HG03439 (cell line): ENCODE results near the gene NFAT5.
"Not testable (repeated sequence)": the region's sequence is repeated elsewhere in the genome, so short reads cannot be mapped to it uniquely, and the experiment has no call there.

Source experiments
- ATAC-seq: cut with Tn5 transposase; IDR thresholded peaks from one replicate; pipeline ENCODE4 v1.9.1; 2021; ENCODE audit warnings: mild to moderate bottlenecking, moderate library complexity; ENCODE audit not compliant: unreplicated experiment

The NFAT5 gene

GRCh38 chr16:69726313-69727060 is 160.7 kb downstream of the NFAT5 start, which contains the start of gene NQO1:
Gene NQO1, minus strand, starts transcription at chr16:69726560. Its CDS starts 121 bp downstream, at chr16:69726439.
- peak; percentile 96 for ATAC-seq

- ATAC-seq = no peak
Observed at GRCh38 chr16:69727916-69728270, 162.1 kb downstream of the NFAT5 start.

- ATAC-seq = not testable (repeated sequence)
Observed at GRCh38 chr16:69729030-69729429, 163.3 kb downstream of the NFAT5 start.

DNA sequence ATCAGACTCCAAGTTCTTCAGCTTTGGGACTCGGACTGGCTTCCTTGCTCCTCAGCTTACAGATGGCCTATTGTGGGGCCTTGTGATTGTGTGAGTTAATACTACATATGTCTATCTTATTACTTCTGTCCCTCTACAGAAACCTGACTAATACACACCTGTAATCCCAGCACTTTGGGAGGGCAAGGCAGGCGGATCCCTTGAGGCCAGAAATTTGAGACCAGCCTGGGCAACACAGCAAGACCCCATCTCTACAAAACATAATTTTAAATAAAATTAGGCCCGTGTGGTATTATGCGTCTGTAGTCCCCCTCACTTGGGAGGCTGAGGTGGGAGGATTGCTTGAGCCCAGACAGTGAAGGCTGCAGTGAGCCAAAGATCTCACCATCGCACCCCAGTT is 165.5 kb downstream of the NFAT5 start:
- ATAC-seq = not testable (repeated sequence)

- no peak for ATAC-seq
Observed at GRCh38 chr16:69732101-69732500, 166.3 kb downstream of the NFAT5 start.

DNA sequence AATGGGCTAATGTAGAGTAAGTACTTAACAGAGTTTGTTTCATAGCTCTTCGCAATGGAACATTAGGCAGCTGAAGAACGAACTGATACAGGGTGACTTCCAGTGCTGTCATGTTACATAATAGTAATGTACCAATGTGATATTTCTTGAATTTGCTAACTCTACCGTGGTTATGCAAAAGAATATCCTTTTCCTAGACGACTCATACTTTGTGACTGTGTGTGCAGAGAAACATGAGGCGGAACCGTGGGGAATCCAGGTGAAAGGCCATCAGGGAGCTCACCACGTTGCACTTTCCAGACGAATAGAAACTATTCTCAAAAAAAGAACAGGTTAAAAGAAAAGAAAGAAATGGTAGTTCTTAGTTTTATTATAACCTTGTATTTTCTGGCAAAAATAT is 175.8 kb downstream of the NFAT5 start:
- no peak for ATAC-seq

DNA sequence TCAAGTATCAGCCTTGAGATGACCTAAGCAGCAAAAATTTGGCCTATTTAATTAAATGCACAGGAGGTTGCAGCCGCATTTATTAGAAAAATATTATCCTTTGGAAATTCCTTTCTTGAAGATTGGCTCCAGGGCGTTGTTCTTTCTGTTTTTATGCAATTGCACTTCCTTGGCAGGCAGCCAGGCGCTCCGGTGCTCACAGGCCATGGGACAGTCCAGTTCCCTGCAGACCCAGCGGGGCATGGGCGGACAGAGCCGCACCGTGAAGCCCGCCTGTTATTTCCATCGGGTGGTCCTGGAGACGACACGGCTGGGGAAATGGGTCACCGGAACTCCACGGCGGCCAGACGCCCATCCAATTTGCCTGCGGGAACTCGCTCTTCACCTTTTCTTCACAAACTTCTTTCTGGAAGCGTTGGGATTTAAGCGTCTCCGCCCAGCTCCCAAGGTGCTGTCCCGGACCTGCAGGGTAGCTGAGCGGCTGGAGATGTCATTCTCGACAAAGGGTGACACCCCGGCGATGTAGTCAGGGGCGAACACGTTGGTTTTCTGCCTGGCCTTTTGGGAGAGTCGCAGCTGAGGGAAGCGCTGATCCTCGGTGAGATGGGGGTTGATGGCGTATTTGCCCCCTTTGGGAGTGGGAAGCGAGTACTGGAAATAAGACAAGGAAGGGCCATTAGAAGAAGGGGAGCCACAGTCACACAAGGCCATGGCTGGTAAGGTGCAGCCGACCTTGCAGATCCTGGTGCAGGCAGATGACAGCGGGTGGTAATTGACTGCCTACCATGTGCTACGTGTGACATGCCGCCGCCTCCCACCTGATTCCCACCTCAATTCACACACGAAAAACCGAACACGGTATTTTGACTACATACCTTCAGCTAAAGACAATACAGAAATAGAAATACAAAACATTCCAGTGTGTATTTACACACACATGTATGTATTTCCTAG is 176.5 kb downstream of the NFAT5 start:
- ATAC-seq = no peak

DNA sequence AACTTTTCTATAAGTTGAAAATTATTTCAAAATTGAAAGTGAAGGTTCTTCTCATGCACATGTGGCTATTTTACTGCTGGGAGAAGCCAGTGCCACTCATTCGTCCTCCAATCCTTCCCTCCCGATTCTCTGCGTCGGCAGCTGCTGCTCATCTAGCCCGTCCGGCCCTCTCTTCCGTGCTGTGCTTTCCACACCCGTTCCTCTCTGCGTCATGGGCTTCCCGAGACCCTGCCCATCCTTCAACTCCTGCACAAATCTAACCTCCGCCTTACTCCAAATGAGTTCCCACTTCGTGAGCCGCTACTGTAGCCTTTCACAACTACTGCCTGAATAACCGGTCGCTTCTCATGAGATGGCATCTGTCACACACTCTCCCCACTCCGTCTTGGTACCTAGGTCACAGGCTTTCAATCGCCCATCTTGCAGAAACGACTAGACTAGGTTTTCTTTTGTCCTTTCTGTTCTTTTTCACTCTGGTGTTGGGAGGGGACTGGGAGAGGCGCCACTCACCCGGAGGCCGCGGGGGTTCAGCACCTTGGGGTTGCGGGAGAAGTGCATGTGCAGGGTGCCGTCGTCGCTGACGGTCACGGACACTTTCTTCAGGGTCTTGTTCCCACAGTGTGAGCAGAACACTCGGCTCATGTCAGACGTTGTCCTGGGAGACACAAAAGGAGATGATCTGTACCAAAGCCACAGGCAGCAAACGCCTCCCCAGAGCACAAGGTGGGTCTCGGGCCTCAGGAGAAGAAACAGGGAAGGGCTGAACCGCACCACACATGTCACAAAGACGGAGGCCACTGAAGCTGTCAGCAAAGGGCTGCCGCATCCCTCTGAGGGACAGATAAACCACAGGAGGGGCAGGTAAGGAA is 178.8 kb downstream of the NFAT5 start:
- ATAC-seq = no peak

GRCh38 chr16:69745232-69745612 is 179.5 kb downstream of the NFAT5 start:
- ATAC-seq = no peak

DNA sequence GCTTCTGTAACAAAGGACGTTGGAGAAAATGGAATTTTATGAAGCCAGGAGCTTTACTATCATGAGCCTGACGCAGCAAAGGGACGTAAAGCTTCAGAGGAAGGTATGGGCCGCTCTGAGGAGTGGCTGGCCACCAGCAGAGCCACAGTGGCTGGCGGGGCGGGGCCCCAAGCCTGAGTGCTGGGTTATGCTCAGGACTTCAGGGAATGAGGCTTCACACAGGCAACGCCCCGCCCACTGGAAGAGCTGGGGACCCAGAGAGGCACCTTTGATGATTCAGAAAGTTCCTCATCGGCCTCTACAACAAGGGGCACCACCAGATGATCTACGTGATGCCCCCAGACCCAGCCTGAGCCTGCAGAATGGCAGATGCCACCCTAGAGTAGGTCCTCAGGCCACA is 180.2 kb downstream of the NFAT5 start:
- no peak for ATAC-seq

DNA sequence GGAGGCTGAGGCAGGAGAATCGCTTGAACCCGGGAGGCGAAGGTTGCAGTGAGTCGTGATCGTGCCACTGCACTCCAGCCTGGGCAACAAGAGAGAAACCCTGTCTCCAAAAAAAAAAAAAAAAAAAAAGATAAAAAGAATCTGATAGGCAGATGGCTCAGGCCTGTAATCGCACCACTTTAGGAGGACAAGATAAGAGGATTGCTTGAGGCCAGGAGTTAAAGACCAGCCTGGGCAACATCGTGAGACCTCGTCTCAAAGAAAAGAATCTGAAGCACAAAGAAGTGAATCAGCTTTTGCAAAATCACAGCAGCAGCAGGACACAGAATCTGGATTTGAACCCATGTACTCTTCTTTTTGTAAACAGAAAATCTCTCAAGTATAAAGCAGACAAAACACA is 181.3 kb downstream of the NFAT5 start:
- ATAC-seq = no peak

- no peak for ATAC-seq
Observed at GRCh38 chr16:69748694-69749345, 183.1 kb downstream of the NFAT5 start.

- no peak for ATAC-seq
Observed at GRCh38 chr16:69754143-69754468, 188.3 kb downstream of the NFAT5 start.
